ENCODE data around the gene TAF6. TPM values are rescaled to one million over a fixed set of nuclear protein-coding genes. Genes with fewer than 3 reads are reported as not detected.

Gene TAF6
- total and polyA plus RNA-seq, 9 of the 15 experiments (the other 6 are each of a cell fraction or from before 2014, with no cell fraction given) = 0.78 to 78.7 (median 21.3) TPM

- TF ChIP-seq FOXP4 (CRISPR knock-in tag; IDR thresholded peaks at IDR 0.05; ENCODE audit: borderline replicate concordance) = 0 out of 2 replicates have a peak, but pooled peaks have one; percentile 17
- TF ChIP-seq FOXJ2 (tag; IDR thresholded peaks at IDR 0.05) = peak; percentile 53; the same call in 1 of the 2 replicates
- TF ChIP-seq GABPB2 (CRISPR knock-in tag; conservative IDR thresholded peaks at IDR 0.05) = no peak; the same call in 1 of the 2 replicates
- no peak for TF ChIP-seq ELK1 (CRISPR knock-in tag; IDR thresholded peaks at IDR 0.05)
- TF ChIP-seq, protein P1, sequence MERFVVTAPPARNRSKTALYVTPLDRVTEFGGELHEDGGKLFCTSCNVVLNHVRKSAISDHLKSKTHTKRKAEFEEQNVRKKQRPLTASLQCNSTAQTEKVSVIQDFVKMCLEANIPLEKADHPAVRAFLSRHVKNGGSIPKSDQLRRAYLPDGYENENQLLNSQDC (CRISPR knock-in tag; IDR thresholded peaks at IDR 0.05) = no peak
- no peak for TF ChIP-seq AFF4 (CRISPR knock-in tag; IDR thresholded peaks at IDR 0.05)
- no peak; a peak in 1 of 4 replicates for TF ChIP-seq TBL1XR1 (IDR thresholded peaks at IDR 0.05; ENCODE audit: low read length in 2 of 2)
- TF ChIP-seq MEIS2 (IDR thresholded peaks at IDR 0.05; ENCODE audit: partially characterized antibody) = peak; percentile 67
- TF ChIP-seq LCOR (CRISPR knock-in tag; IDR thresholded peaks at IDR 0.05) = peak; percentile 95; the same call in 1 of the 2 replicates
- no peak for TF ChIP-seq PURB (CRISPR knock-in tag; IDR thresholded peaks at IDR 0.05; ENCODE audit: low read depth)
- TF ChIP-seq BACH1 (tag; IDR thresholded peaks at IDR 0.05) = no peak
- TF ChIP-seq JUNB (CRISPR knock-in tag; conservative IDR thresholded peaks at IDR 0.05) = no peak
- TF ChIP-seq SIN3A (IDR thresholded peaks at IDR 0.05; ENCODE audit: borderline replicate concordance in 2 of 2, control insufficient read depth in 1 of 2, low read depth in 2 of 2, low read length in 2 of 2) = no peak; a peak in 1 of 4 replicates
- TF ChIP-seq CBFA2T3 (IDR thresholded peaks at IDR 0.05) = no peak
- no peak for TF ChIP-seq ZNF175 (CRISPR knock-in tag; IDR thresholded peaks at IDR 0.05; ENCODE audit: low read depth)
- no peak for TF ChIP-seq ILK (tag; IDR thresholded peaks at IDR 0.05; ENCODE audit: borderline replicate concordance, low read depth)
- no peak for TF ChIP-seq ZNF449 (CRISPR knock-in tag; IDR thresholded peaks at IDR 0.05)
Measured at GRCh38 chr7:100148559-100149328, 29.6 kb upstream of the TAF6 start, which contains the start of gene LAMTOR4 (continued).

Measured in K562 (cell line).